ENCODE data around the gene FIBP.
A peak's percentile ranks its signal among the peaks of the same experiment; 100 is the strongest.

FIBP gene

DNA sequence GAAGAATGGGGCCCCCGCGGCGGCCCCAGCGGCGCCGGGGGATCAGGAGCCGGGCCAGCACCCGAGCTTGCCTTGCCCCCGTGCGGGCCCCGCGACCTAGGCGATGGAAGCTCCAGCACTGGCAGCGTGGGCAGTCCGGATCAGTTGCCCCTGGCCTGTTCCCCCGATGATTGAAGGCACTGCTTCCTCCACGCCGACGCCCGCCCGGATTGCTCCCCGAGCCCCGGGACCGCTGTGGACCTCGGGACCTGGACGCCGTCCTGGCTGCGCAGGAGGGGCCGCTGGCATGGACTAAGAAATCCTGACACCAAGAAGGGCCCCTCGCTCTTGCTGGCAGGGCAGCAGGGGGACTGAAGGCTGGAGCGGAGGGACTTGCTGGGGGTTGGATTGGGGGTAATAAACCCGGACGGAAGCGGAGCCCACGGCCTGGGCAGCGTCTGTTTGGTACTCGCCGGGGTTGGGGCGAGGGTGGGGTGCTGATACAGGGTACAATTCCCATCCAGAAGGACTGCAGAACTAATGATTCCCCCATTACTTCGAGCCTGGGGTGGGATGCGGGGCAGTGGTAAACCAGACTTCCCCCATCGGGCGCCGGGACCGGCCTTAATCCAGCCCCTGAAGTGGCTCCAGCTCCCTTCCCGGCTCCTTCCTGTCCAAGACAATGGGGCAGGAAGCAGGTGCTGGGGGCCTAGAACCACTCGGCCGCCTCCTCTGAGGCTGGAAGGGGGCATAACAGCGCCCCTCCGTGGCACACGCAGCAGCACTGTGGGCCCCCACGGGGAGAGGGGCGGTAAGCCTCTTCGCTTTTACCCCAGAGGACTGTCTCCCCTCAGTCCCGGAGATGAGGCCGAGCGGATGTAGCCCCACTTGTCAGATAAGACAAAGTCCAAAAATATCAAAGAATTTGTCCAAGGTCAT, 3.2 kb upstream of the FIBP start:
- DNase-seq (ENCODE audit: low read depth in 4 of 4, low spot score in 1 of 4): no peak

GRCh38 chr11:65890324-65891218, 2.3 kb upstream of the FIBP start, which contains the start of gene CCDC85B:
Gene CCDC85B (plus strand): TSS chr11:65890673. CDS start chr11:65890784, 111 bp downstream.
- DNase-seq (ENCODE audit: low read depth in 4 of 4, low spot score in 1 of 4): peak; percentile 94 to 99 (median 96)

DNA sequence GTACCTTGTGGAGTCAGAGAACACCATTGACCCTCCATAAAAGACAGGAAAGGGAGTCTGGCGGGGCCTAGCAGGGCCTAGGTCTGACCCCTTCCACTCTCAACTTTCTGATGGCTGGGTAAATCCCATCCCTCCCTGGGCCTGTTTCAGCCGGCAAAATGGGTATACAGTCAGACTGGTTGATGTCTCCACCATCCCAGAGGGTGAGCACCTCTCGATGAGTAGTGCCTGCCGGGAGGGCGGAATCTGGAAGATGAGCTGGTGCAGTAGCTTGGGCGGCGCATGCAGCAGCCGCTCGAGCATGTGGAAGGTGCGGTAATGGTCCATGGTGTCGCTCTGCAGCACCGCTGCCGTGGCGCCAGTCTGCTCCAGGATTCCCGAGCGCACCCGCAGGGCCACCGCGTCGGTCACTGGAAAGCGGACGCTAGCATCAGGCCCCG, 528 bp downstream of the FIBP start:
- DNase-seq (ENCODE audit: low read depth in 4 of 4, low spot score in 1 of 4): no peak

GRCh38 chr11:65886826-65887722, 1.2 kb downstream of the FIBP start:
- DNase-seq (ENCODE audit: low read depth in 4 of 4, low spot score in 1 of 4): no peak

DNA sequence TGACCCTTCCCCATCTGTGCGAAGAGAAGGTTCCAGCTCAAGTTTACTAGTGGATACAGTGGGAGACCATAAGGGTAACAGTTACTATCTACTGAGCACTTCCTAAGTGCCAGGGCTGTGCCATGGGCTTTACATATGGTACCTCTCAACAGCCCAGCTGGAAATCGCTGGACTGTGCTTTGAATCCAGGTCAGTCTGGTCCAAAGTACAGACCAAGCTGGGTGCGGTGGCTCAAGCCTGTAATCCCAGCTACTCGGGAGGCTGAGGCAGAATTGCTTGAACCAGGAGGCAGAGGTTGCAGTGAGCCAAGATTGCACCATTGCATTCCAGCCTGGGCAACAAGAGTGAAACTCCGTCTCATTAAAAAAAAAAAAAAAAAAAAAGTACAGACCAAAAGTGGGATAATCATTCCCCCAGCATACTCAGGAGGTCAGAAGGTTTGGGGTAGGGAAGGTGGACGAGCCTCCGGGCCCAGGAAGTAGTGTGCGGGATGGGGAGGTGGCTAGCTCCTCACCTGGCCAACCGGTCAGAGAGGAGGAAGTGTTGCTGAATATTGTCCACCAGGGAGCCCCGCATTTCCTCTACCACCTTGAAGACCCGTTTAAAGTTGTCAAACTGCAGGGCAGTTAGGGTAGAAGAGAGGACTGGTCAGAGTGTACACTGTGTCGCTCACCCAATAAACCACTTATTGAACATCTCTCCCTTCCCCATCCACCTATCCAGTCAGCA, 2.3 kb downstream of the FIBP start:
- DNase-seq (ENCODE audit: low read depth in 4 of 4, low spot score in 1 of 4): no peak

DNA sequence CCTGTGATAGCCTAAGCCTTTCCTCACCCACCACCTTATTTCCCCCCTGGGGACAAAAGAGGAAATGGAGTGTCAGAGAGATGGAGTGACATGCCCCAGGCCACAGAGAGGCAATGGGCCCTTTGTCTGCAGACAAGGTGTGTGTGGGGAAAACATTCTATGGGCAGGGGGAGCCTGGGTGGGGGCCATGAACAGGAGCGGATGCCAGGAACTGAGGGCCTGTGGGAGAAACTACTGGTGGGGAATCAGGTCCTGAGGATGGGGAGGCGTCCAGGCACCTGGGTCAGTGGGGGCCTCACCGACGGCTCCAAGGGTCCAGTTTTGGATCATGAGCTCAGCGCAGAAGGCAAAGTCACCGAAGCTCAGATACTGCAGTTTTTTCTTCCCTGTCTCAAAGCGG, 3.0 kb downstream of the FIBP start:
- no peak for DNase-seq (ENCODE audit: low read depth in 4 of 4, low spot score in 1 of 4)

DNA sequence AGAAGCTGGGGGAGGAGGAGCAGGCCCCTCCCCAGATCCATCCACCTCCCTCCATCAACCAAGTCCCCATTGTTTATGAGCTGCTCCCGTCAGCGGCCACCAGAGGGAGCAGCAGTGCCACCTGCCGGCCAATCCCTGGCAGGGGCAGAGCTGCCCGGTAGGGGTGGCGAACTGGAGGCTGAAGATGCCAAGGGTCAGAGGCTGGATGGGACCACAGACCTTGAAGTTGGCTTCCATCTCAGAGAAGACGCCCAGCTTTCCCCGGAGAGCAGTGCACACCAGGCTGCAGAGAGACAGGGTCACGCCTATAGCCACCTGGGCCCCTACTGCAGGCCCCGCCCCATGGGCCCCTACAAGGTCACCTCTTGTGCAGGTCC, 3.6 kb downstream of the FIBP start:
- DNase-seq (ENCODE audit: low read depth in 4 of 4, low spot score in 1 of 4): peak in 3 of 4 experiments; percentile 64 to 70 (median 67)

- no peak for DNase-seq (ENCODE audit: low read depth in 4 of 4, low spot score in 1 of 4)
These were observed 4.2 kb downstream of the FIBP start for GRCh38 chr11:65883786-65884715.

DNA sequence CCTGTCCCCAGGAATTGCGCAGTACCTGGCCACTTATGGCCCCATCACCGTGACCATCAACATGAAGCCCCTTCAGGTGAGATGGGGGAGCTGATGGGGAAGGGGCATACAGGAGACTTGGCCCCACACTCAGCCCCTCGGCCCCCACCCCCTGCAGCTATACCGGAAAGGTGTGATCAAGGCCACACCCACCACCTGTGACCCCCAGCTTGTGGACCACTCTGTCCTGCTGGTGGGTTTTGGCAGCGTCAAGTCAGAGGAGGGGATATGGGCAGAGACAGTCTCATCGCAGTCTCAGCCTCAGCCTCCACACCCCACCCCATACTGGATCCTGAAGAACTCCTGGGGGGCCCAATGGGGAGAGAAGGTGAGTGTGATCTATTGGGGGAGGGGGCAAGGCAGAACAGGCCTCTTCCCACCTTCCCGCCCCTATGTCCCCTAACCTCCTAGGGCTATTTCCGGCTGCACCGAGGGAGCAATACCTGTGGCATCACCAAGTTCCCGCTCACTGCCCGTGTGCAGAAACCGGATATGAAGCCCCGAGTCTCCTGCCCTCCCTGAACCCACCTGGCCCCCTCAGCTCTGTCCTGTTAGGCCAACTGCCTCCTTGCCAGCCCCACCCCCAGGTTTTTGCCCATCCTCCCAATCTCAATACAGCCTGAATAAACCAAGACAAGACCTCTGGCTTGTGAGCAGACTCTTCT, 5.1 kb downstream of the FIBP start:
- DNase-seq (ENCODE audit: low read depth in 4 of 4, low spot score in 1 of 4): no peak

- no peak for DNase-seq (ENCODE audit: low read depth in 4 of 4, low spot score in 1 of 4)
These were observed 5.9 kb downstream of the FIBP start for GRCh38 chr11:65882120-65883057.

DNA sequence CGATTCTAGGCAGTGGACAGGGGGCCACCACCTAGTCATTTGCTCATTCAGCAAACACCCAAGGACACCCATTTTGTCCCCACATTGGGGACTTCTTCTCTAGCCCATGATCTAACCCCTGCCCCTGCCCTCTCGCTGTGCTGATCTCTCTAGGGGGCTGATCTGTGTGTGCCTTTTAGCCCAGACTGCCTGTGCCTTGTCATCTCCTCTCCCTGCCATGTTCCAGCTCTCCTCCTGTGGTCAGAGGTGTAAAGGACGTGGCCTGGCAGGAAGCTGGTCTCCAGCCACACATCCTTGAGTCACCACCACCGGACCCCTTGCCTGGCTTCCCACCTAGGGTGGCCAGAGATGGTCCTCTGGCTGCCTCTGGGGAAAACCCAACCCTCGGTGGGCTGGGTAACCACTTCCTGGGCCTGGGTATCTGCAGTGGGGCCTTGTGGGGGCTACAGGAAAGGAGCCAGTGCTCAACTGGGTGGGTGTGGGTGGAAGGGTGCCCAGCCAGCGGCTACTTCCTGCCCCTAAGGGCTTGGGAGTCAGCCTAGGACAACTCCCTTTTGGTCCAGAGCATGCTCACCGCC, 7.3 kb downstream of the FIBP start:
- no peak for DNase-seq (ENCODE audit: low read depth in 4 of 4, low spot score in 1 of 4)

DNA sequence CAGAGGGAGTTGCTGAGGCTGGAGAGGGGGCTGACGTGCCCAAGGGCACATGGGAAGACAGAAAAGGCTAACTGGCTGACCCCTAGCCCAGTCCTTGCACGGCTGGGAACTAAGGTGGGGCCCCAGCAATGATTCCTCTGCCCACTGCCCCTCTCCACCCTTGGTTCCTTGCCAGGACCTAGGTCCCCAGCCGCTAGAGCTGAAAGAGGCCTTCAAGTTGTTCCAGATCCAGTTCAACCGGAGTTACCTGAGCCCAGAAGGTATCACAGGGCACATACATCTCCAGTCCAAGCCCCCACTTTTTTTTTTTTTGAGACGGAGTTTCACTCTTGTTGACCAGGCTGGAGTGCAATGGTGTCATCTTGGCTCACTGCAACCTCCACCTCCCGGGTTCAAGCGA, 8.2 kb downstream of the FIBP start:
- no peak for DNase-seq (ENCODE audit: low read depth in 4 of 4, low spot score in 1 of 4)

GRCh38 chr11:65879617-65880016, 8.7 kb downstream of the FIBP start, which contains the start of gene CTSW:
Gene CTSW (plus strand): TSS chr11:65879837. CDS start chr11:65879855, 18 bp downstream.
- DNase-seq (ENCODE audit: low read depth in 4 of 4, low spot score in 1 of 4): no peak

DNA sequence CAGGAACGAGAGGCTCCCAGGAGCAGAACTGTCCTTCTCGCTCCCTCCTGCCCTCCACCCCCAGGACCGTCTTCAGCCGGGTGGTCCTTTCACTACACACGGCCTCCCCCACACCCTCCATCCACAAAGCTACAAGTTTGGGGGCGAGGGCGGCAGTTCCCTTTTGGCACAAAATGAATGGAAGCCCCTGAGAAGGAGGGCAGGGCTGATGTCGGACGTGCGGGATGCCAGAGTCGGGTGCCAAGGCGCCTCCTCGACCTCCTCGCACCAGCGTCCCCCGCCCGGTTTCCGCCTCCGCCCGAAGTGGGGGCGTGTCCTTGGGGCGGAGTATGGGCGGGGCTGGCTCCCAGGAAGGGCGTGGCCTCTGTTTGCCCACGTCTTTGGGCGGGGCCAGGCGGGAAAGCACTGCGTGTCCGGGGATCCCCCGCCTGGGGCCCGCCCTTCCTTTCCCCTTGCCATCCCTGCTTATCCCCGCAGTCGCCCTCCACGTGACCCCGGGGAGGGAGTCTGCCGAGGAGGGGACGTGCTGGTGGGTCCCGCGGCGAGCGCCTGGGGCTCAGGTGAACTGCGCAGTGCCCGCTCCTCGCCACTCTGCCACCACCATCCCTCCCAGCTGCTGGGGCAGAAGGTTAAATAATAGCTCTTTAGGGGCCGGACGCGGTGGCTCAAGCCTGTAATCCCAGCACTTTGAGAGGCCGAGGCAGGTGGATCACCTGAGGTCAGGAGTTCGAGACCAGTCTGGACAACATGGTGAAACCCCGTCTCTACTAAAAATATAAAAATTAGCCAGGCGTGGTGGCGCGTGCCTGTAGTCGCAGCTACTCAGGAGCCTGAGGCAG, 14.7 kb downstream of the FIBP start:
- DNase-seq (ENCODE audit: low read depth in 4 of 4, low spot score in 1 of 4): peak; percentile 91 to 97 (median 94)

GRCh38 chr11:65872586-65873317, 15.5 kb downstream of the FIBP start, which contains the start of gene EFEMP2:
Gene EFEMP2 (minus strand): TSS chr11:65872800. CDS start chr11:65872354, 446 bp downstream.
- DNase-seq (ENCODE audit: low read depth in 4 of 4, low spot score in 1 of 4): no peak

All from stimulated activated CD4-positive, alpha-beta T cell treated with anti-CD3 and anti-CD28 coated beads, Interleukin-1b, Interleukin-23, amount 100 ng/mL, for 24 hours (primary cell).